ENCODE results near the gene ANKMY2.
"Not testable (repeated sequence)": the region's sequence is repeated elsewhere in the genome, so short reads cannot be mapped to it uniquely, and the experiment has no call there.

The ANKMY2 gene

DNA sequence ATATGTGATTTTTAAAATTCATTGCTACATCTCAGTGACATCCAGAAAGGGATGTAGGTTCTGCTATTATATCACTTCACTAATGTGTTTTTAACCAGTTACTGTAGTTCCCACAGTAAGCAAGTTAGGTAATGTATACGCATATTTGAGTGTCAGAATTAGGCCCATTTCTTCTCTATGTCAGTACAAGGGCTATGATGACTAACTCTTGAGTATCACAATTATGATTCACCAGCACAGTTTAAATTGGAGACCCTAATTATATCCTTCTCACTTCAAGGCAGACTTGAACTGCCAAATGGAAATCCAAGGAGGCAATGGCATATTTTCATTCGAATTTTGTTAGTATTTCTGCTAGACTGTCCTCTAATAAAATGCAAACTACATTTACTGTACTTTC is 24.0 kb upstream of the ANKMY2 start:
- DNase-seq (ENCODE audit: low read depth), result no peak
- H3K4me3 ChIP-seq (ENCODE audit: low read depth, low read length), result no peak overlapping the region
- TF ChIP-seq, protein P1, sequence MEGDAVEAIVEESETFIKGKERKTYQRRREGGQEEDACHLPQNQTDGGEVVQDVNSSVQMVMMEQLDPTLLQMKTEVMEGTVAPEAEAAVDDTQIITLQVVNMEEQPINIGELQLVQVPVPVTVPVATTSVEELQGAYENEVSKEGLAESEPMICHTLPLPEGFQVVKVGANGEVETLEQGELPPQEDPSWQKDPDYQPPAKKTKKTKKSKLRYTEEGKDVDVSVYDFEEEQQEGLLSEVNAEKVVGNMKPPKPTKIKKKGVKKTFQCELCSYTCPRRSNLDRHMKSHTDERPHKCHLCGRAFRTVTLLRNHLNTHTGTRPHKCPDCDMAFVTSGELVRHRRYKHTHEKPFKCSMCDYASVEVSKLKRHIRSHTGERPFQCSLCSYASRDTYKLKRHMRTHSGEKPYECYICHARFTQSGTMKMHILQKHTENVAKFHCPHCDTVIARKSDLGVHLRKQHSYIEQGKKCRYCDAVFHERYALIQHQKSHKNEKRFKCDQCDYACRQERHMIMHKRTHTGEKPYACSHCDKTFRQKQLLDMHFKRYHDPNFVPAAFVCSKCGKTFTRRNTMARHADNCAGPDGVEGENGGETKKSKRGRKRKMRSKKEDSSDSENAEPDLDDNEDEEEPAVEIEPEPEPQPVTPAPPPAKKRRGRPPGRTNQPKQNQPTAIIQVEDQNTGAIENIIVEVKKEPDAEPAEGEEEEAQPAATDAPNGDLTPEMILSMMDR (IDR thresholded peaks at IDR 0.05; ENCODE audit: insufficient read depth, low read depth, low read length, missing control alignments), result no peak

DNA sequence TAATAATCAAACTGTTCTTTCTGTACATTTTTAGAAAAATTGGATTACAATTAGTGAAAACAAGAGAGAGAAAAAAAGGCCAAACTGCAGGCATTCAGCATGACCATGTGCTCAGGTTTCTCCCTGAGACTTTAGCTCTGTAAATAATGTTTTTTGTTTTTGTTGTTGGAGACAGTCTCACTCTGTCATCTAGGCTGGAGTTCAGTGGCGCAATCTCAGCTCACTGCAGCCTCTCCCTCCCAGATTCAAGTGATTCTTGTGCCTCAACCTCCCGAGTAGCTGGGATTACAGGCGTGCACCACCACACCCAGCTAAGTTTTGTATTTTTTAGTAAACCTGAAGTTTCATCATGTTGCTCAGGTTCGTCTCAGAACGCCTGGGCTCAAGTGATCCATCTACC is 23.4 kb upstream of the ANKMY2 start:
- H3K4me3 ChIP-seq (ENCODE audit: low read depth, low read length), result no peak overlapping the region
- TF ChIP-seq, protein P1 (IDR thresholded peaks at IDR 0.05; ENCODE audit: insufficient read depth, low read depth, low read length, missing control alignments), result no peak
- DNase-seq (ENCODE audit: low read depth), result no peak

DNA sequence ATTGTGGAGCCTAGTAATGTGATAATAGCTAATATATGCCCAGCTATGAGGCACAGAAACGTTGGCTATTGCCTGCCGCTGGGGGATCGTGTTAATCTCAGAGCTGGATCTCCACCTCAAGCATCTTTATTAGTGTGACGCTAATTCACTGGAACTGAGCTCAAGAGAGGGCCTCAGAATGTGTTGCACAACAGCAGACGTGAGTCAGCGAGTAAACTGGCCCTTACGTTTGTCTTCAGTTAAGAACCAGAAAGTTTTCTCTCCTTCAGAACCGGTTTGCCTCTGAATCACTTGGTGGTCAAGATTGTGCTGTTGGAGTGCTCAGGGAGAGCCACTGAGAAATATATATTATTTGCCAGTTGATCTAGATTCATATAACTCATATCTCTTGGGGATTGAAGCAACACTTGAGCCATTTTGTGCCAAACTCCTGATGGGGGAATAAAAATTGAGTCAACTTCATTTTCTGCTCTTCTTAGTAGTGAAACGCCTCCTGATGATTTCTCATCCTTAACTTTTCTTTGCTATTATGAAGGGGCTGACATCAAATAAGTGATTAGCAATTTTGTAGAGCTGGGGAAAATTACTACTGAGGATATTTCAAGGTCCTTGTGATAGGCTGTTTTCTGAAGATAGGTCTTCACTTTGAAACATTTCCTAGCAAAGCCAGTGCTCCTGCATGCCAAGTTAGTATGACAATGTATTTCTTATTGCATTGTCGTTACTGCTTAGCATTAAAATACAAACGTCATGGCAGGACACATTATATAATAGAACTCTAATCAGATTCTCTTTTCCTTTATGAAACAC is 22.7 kb upstream of the ANKMY2 start:
- DNase-seq (ENCODE audit: low read depth), result no peak
- TF ChIP-seq, protein P1 (IDR thresholded peaks at IDR 0.05; ENCODE audit: insufficient read depth, low read depth, low read length, missing control alignments), result no peak
- H3K4me3 ChIP-seq (ENCODE audit: low read depth, low read length), result no peak overlapping the region

DNA sequence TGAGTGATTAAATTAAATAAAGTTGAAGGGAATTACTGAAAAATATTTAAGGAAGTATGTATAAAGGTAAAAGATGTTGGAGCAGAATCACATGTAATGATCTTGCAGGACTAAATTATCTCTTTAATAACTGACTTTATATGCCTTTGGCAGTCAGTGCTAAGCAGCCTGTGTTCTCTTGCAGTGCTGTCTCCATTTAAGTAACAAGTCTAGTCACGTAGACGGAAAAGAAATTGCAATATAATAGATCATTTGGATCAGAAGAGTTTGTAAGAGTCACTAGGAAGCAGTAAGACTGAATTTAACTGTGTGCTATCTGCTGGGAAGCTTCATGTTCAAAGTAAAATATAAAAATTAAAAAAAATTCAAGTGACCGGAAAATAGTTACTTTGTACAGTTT is 21.8 kb upstream of the ANKMY2 start:
- H3K4me3 ChIP-seq (ENCODE audit: low read depth, low read length), result no peak overlapping the region
- TF ChIP-seq, protein P1 (IDR thresholded peaks at IDR 0.05; ENCODE audit: insufficient read depth, low read depth, low read length, missing control alignments), result no peak
- DNase-seq (ENCODE audit: low read depth), result no peak

DNA sequence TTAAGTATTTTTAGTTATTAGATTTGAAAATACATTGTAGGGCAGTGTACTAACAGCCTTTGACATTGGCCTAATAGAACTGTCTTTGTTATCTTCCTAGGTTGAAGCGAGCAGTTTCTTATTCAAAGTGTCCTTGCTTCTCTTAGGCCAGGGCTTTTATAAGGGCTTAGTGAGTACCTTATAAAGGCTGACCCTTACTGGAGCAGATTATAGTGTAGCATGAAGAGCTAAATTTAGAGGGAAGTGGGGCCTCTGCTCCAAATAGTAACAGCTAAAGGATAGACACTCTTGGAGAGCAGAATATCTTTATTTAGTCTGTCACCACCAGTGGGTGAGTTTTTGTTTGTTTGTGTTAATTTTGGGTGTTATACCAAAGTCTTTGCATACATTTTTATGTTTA is 16.4 kb upstream of the ANKMY2 start:
- no peak overlapping the region for H3K4me3 ChIP-seq (ENCODE audit: low read depth, low read length)
- TF ChIP-seq, protein P1 (IDR thresholded peaks at IDR 0.05; ENCODE audit: insufficient read depth, low read depth, low read length, missing control alignments), result no peak
- DNase-seq (ENCODE audit: low read depth), result no peak

DNA sequence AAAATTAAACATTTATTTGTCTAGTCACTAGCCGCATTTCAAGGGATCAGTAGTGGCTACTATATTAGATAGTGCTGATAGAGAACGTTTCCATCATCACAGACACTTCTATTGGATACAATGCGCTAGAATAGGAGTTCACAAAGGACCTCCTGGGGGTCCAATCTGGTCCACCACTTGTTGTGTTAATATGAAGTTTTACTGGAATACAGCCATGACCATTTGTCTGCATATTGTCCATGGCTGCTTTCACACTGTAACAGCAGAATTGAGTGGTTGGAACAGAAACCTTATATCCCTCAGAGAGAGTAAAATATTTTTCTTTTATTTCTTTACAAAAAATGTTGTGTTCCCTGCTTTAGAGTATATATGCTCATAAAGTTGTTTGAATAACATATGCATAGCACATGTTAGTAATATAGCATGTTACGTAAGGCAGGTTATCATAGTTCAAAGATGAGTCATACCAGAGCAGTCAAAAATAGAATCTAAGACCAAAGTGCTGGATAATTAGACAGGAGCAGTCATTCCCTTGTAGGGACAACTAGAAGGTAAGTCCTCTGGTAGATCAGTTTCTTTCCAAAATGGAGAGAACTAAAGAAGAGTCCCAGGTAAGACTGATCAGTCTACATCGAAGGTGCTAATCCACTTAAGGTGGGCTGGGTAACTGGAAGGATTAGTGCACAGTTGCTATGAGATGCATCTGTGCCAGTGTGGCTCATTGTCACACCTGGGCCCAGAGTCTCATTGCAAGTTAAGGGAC is 15.3 kb upstream of the ANKMY2 start:
- TF ChIP-seq, protein P1 (IDR thresholded peaks at IDR 0.05; ENCODE audit: insufficient read depth, low read depth, low read length, missing control alignments), result no peak
- no peak for DNase-seq (ENCODE audit: low read depth)
- H3K4me3 ChIP-seq (ENCODE audit: low read depth, low read length), result no peak overlapping the region

DNA sequence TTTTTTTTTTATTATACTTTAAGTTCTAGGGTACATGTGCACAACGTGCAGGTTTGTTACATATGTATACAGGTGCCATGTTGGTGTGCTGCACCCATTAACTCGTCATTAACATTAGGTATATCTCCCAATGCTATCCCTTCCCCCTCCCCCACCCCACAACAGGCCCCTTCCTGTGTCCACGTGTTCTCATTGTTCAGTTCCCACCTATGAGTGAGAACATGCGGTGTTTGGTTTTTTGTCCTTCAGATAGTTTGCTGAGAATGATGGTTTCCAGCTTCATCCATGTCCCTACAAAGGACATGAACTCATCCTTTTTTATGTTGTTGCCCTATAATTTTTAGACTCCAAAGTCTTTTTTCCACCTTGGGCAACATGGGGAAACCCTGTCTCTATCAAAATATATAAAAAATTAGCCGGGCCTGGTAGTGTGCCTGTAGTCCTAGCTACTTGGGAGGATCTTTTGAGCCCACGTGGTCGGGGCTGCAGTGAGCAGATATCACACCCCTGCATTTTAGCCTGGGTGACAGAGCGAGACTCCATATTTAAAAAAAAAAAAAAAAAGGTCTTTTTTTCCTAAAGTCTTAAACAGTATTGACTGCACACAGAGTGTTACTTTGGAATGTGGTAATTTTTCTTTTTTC is 14.4 kb upstream of the ANKMY2 start:
- not testable (repeated sequence) for H3K4me3 ChIP-seq (ENCODE audit: low read depth, low read length); DNase-seq (ENCODE audit: low read depth)
